NCI-H1930 (cell line): Measurements from ENCODE around the gene VTI1A.

Source experiments
- DNase-seq, 2 experiments: peaks; one replicate each; lab custom pipeline; 2025; lab: John Stamatoyannopoulos, UW

VTI1A gene

GRCh38 chr10:112811741-112812551 lies 364.9 kb downstream of the VTI1A start:
- DNase-seq, result no peak

DNA sequence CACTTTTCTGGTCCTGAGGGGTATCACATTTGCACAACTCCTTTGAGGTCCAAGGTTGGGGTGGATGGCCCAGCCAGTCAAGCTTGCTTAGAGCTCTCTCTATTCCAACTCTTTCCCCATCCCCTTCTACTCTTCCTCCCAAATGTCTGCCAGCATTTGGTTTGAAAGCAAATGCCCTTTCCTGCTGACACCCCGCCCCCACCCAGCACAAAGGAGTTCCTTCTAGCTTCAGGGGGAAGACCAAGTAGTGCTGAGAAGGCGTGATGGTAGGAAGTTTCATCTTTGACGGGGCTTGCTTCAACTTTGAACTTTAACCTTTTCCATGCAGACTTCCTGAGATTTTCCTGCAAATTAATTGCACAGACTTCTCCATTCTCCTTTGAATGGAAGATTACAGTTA lies 365.6 kb downstream of the VTI1A start:
- DNase-seq, result no peak

GRCh38 chr10:112813866-112814591 lies 367.0 kb downstream of the VTI1A start:
- no peak for DNase-seq

DNA sequence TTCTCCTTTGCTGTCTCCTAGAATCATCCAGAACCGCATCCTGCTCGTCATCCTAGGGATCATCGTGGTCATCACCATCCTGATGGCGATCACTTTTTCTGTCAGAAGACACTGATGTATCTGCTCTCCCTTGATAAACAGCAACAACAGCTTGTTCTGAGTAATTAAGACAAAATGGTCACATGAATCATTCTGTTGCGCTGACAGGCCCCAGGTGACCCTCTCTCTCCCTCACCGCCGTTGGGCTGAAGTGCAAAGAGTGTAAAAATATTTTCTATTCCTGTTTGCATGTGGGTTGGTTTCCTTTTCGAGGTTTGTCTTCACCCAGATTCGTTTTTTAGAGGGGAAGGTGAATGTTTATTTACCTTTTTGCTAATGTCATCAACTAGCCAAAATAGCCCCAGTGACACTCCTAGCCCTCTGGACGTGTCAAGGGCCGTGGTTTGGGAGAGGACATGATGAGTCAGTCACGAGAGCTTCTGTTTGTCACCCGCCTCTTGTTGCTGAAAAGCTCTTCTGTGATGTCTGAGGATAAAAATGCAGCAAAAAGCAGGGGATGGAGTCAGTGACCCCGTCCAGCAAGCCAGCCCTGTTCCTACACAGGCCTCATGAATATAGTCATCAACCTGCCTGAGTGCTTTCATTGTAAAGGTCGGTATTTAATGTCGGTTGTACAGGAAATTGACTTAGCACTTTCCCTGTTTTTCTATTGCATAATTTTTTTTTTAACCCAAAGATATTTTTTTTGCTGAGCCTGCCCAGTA lies 368.4 kb downstream of the VTI1A start:
- no peak for DNase-seq

- DNase-seq, result no peak
These were observed 369.0 kb downstream of the VTI1A start for GRCh38 chr10:112816033-112816430.

- DNase-seq, result no peak
These were observed 369.9 kb downstream of the VTI1A start for GRCh38 chr10:112816891-112817290.

DNA sequence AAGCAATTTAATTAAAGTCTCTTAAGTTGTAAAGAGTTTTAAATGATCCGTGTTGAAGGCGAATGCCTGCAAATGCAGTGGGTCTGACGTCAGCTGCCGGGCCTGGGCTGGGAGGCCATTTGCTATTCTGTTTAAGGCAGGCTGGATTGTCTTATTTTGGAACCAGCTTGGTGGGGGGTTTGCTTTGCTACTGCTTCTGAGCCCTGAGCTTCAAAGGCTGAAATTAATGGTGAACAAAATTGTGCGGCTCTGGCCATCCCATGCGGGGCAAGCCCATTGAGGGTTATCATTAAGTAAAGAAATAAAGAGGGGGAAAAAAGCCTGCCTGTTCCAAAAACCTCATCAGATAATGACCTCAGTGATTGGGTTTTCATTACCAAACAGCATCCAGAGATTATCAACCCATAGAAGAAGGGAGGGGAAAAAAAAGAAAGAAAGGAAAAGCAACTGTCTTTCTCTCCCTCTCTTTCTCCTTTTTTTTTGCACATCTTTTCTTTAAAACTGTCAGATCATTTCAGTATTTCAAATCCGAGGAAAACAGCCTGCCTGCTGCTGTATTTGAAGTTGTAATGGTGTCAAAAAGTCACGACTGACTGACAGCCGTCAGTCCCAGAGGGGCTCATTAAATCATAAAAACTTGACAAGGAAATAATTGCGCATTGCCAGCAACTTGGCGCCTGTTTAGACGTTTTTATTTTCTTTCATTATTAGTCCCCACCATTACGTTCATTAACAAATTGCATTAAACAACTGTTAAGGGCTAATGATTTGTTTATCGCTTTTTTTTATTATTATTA lies 371.2 kb downstream of the VTI1A start:
- DNase-seq, result no peak

- DNase-seq, result no peak
These were observed 372.2 kb downstream of the VTI1A start for GRCh38 chr10:112819231-112819630.

DNA sequence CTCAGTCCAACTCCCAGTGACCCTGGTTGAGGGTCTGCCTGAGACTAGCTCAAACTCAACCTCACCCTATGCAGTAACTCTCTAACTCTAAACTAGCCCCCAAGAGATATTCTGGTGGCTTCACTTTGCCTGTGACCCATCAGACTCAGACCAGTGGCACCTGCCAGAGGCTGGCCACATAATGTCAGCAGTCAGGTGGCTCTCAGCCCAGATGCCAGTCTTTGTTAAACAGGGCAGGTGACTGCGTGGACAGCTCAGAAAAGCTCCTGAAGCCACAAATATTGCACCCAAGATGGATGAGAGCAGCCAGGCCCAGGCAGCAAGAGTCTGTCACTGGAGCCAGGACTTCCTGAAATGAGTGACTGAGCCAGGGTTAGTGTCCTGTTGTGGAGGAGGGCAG lies 373.3 kb downstream of the VTI1A start:
- no peak for DNase-seq

GRCh38 chr10:112821038-112821437 lies 374.0 kb downstream of the VTI1A start:
- DNase-seq, result no peak

DNA sequence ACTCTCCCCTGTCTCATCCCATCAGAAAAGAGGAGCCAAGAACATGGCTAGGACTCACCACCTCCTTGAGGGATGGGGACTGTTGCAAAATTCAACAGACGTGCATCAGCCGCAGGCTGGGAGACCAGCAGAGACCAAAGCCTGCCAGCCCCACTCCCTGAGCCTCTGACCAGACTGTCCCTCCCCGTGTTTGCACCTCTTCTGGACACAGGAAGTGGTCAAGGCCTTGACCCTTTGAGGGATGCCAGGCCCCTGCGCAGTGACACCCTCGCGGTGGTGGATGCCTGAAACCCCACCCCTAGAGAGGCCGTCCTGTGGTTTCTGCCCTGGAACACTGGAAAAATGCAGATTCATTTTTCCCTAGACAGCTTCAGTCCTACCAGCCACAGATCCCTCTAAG lies 374.6 kb downstream of the VTI1A start:
- no peak for DNase-seq

DNA sequence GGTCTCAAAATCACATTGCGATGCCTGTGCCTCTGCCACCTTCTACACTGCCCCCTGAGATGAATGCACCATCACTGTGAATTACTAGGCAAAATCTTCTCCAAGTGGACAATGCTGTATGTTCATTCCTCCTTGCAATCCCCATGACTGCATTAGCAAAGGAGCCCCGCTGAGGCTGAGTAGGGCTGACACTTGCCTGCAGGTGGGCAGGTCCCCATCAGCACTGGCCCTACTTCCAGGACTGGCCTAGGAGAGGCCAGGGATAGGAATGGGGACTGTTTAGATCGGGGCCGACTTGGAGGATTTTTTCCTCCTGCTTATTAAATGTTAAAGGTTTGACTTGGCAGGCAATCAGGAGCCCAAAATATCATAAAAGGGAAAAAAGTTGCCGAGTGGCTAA lies 376.0 kb downstream of the VTI1A start:
- DNase-seq, result no peak

DNA sequence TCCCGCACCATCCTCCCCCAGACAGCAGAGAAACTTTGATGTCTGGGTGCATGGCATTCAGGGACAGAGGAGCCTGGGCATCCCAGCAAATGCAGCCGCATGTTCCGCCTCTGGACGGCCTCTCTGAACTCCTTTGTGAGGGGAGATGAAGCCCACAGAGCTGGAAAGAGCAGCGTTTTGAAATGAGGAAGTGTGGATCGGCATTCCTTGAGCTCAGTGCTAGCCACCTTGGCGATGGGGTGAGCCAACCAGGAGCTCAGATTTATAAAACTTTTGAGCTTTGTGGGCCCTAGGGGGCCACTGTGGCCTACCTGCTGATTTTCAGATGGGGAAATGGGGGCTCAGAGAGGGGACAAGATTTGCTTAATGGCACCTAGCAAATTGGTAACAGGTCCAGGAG lies 376.6 kb downstream of the VTI1A start:
- no peak for DNase-seq

GRCh38 chr10:112826018-112826697 lies 379.1 kb downstream of the VTI1A start:
- no peak for DNase-seq

DNA sequence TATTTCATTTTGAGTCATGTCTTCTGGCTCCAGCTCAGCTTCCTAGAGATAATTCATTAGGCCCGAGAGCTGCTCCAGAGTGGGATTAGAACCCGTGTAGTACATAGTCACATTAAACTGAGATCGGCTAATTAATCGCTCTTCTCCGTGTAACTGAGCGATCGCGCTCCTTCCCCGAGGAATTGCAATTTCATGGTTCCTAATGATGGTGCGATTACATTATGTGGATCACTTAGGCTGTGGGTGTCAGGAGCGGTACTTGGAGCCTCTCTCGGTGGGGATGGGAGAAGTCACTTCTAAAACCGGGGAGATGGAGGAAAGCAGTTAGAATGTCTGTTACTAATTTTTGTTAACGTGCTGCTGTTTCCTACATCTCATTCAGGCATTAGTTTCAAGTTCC lies 380.1 kb downstream of the VTI1A start:
- no peak for DNase-seq

DNA sequence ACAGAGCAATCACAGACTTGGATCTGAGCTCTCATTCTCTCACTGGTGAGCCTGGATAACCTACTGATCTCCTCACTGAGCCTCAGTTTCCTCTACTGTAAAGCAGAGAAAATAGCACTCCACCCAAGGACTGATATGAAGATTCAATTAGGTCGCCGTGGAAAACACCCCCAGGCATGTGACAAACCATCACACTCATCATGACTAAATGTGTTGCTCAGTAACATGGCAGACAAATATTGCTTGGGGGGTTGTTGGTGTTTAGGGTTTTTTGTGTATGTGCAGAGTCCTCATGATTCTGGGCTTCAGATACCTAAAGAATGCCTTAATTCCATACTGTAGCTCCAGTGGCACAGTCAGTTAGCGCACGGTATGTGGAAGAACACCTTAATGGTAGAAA lies 380.9 kb downstream of the VTI1A start:
- DNase-seq, result no peak

DNA sequence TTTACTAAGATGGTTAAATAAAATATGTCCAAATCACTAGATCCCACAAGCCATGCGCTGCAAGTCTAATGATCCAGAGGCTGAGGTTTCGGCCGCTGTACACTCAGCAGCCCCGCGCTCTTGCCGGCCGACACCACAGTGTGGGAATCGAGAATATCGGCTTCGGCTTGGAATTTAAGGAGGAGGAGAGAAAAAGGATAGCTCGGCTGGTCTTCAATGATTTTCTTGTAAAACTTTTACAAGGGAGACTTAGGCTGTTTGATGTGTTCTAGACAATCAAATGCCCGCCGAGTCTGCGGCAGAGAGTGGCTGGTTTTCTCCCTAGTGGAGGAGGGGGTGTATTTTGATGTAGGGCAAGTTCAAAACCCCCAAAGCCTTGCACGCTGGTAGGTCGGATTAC lies 384.8 kb downstream of the VTI1A start:
- DNase-seq, result no peak

- no peak for DNase-seq
These were observed 385.4 kb downstream of the VTI1A start for GRCh38 chr10:112832361-112832878.

- no peak for DNase-seq
These were observed 385.9 kb downstream of the VTI1A start for GRCh38 chr10:112832959-112833358.

DNA sequence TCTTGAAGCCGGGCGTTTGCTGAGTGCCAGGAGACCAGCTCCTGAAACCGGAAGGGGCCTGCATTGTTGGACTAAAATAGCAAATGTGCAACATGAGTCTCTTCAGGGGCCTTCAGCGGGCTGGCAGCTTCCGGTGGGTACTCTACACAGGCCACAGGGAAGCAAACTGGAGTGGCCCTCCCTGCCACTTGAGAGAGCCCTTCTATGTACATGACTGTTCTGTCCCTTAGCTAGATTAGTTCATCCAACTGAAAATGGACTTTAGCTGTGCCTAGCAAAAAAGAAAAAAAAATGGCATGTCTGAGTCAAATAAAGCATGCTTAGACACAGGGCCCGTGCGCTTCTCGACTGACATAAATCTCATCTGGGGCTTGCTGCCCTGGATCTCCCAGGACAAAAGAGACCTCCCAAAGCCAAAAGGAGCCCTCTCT lies 387.8 kb downstream of the VTI1A start:
- DNase-seq, result no peak

- DNase-seq, result no peak
These were observed 388.3 kb downstream of the VTI1A start for GRCh38 chr10:112835217-112835715.
